B cell (primary cell): ENCODE measurements around the gene DCAF8L1. TPM values are rescaled to one million over a fixed set of nuclear protein-coding genes. Genes with fewer than 3 reads are reported as not detected.

Experiments used
- ATAC-seq: fragments of 200-7000 bp; cut with Tn5 transposase; one replicate; pipeline ENCODE4 v1.10.0; 2021; ENCODE audit warnings: low read depth, mild to moderate bottlenecking, moderate number of reproducible peaks, moderate library complexity
- CTCF ChIA-PET: fragments of 350-600 bp; sonication (Branson Sonifier 250); formaldehyde crosslinking; loops from one replicate; lab custom pipeline; 2021; ENCODE audit warnings: antibody characterized with exemption, inconsistent platforms; lab: Charles Lee
- POLR2A ChIA-PET: fragments of 350-600 bp; sonication (Branson Sonifier 250); formaldehyde crosslinking; loops from one replicate; lab custom pipeline; 2021; ENCODE audit warnings: antibody characterized with exemption; lab: Charles Lee
- DNase-seq: peaks from one replicate; pipeline ENCODE4 v3.0.0; 2013
- H2AFZ ChIP-seq: 2 replicates; pipeline ENCODE4 v1.6.1; 2012; ENCODE audit warnings: mild to moderate bottlenecking, low read depth, low read length; ENCODE audit not compliant: insufficient read depth, poor library complexity, severe bottlenecking
- H3K27ac ChIP-seq, 2 donors: 1 replicate in 1 of 2; 2 replicates in 1 of 2; pipeline ENCODE4 v1.5.1; 2012 to 2013; ENCODE audit warnings: low read length in 2 of 2, mild to moderate bottlenecking in 2 of 2, moderate library complexity in 1 of 2
- H3K27me3 ChIP-seq, 4 experiments: fragments of 200-600 bp in 1 of 4; sonication (generic) in 1 of 4; replicated peaks in 1 of 4; 1 replicate in 2 of 4; 2 replicates in 2 of 4; pipeline versions ENCODE4 v1.6.1 to v1.7.0; 2013 to 2016; ENCODE audit warnings: low read length in 3 of 4, mild to moderate bottlenecking in 2 of 4, mixed read lengths in 1 of 4, moderate library complexity in 1 of 4; ENCODE audit not compliant: insufficient read depth in 4 of 4, control insufficient read depth in 3 of 4; ENCODE audit errors: control extremely low read depth in 1 of 4
- H3K36me3 ChIP-seq, 2 experiments: replicated peaks in 1 of 2; 1 replicate in 1 of 2; 2 replicates in 1 of 2; pipeline versions ENCODE4 v1.6.1 to v1.7.1; 2013; ENCODE audit warnings: low read length in 1 of 2; ENCODE audit not compliant: insufficient read depth in 2 of 2, control insufficient read depth in 1 of 2; ENCODE audit errors: control extremely low read depth in 1 of 2, extremely low read depth in 1 of 2
- H3K4me1 ChIP-seq, 2 donors: fragments of 200-600 bp in 1 of 2; sonication (generic) in 1 of 2; 1 replicate in 1 of 2; 2 replicates in 1 of 2; pipeline versions ENCODE4 v1.5.1 to v1.6.1; 2013 to 2017; ENCODE audit warnings: low read length in 2 of 2; ENCODE audit not compliant: control insufficient read depth in 2 of 2, insufficient read depth in 2 of 2
- H3K4me2 ChIP-seq: replicated peaks from 2 replicates; pipeline ENCODE3; 2012; ENCODE audit warnings: mild to moderate bottlenecking, low read depth, low read length; ENCODE audit not compliant: poor library complexity, severe bottlenecking
- H3K4me3 ChIP-seq, 5 experiments: fragments of 200-600 bp in 1 of 5; sonication (generic) in 1 of 5; 1 replicate in 3 of 5; 2 replicates in 2 of 5; pipeline versions ENCODE4 v1.5.1 to v1.7.0; 2011 to 2016; ENCODE audit warnings: low read length in 4 of 5, mild to moderate bottlenecking in 4 of 5, low read depth in 2 of 5, control low read depth in 1 of 5, moderate library complexity in 1 of 5; ENCODE audit not compliant: insufficient read depth in 1 of 5; ENCODE audit errors: control extremely low read depth in 1 of 5, extremely low read depth in 1 of 5
- H3K79me2 ChIP-seq: fragments of 200-600 bp; sonication (generic); one replicate; pipeline ENCODE4 v1.6.0; 2016; ENCODE audit warnings: low read length; ENCODE audit not compliant: control insufficient read depth, insufficient read depth
- H3K9ac ChIP-seq: fragments of 200-600 bp; sonication (generic); 2 replicates; pipeline ENCODE4 v1.6.1; 2017; ENCODE audit warnings: mild to moderate bottlenecking, low read length, moderate library complexity
- H3K9me3 ChIP-seq, 3 donors: one replicate each; pipeline versions ENCODE4 v1.6.1 to v1.7.1; 2013; ENCODE audit warnings: low read length in 2 of 3; ENCODE audit not compliant: control insufficient read depth in 2 of 3, insufficient read depth in 1 of 3; ENCODE audit errors: control extremely low read depth in 1 of 3
- H4K20me1 ChIP-seq: 2 replicates; pipeline ENCODE4 v1.6.0; 2012; ENCODE audit warnings: mild to moderate bottlenecking, low read length; ENCODE audit not compliant: insufficient read depth, control insufficient read depth, poor library complexity, severe bottlenecking
- H3K27ac Mint-ChIP-seq: one replicate; pipeline ENCODE4 v1.8.0; 2021; ENCODE audit warnings: mixed read lengths
- H3K27me3 Mint-ChIP-seq: one replicate; pipeline ENCODE4 v1.8.0; 2021; ENCODE audit warnings: mixed read lengths
- H3K4me1 Mint-ChIP-seq: one replicate; pipeline ENCODE4 v1.8.0; 2021; ENCODE audit warnings: mixed read lengths
- H3K4me3 Mint-ChIP-seq: one replicate; pipeline ENCODE4 v1.8.0; 2021; ENCODE audit warnings: mixed read lengths
- H3K9me3 Mint-ChIP-seq: one replicate; pipeline ENCODE4 v1.8.0; 2022; ENCODE audit warnings: mixed read lengths; ENCODE audit not compliant: insufficient read depth
- CTCF ChIP-seq: fragments of 200-600 bp; IDR thresholded peaks from one replicate; pipeline ENCODE4 v1.8.0; 2022; ENCODE audit warnings: antibody characterized with exemption, mild to moderate bottlenecking
- EZH2 ChIP-seq: IDR thresholded peaks from 2 replicates; pipeline ENCODE4 v1.6.1; 2012; ENCODE audit warnings: borderline replicate concordance, low read depth, mild to moderate bottlenecking, moderate library complexity, low read length; ENCODE audit not compliant: insufficient read depth, poor library complexity, severe bottlenecking
- WGBS: methylation state at CpG from one replicate; pipeline ENCODE4 v1.1.5; 2013; ENCODE audit warnings: missing lambda C conversion rate; ENCODE audit not compliant: insufficient coverage; 5-methylcytosine and 5-hydroxymethylcytosine counted together
- intact Hi-C: fragments of 100-400 bp; cut with micrococcal nuclease; formaldehyde crosslinking; loops from one replicate; pipeline ENCODE4 v1.10.0; 2022
- polyA plus RNA-seq: library from polyadenylated mRNA; depleted of rRNA; stranded (reverse); fragments of >200 nt; gene quantifications from 2 replicates; pipeline ENCODE4 v1.2.3, GENCODE V29; 2012
- total RNA-seq, 2 donors: library from RNA; stranded (reverse); fragments of 120-200 nt in 1 of 2; gene quantifications; 1 replicate in 1 of 2; 2 replicates in 1 of 2; pipeline versions ENCODE4 v1.2.3 to v1.2.4, GENCODE V29; 2013 to 2022

DCAF8L1 gene
- total and polyA plus RNA-seq, 2 donors (not counting 1 experiment from before 2014, with no cell fraction given): not detected

DNA sequence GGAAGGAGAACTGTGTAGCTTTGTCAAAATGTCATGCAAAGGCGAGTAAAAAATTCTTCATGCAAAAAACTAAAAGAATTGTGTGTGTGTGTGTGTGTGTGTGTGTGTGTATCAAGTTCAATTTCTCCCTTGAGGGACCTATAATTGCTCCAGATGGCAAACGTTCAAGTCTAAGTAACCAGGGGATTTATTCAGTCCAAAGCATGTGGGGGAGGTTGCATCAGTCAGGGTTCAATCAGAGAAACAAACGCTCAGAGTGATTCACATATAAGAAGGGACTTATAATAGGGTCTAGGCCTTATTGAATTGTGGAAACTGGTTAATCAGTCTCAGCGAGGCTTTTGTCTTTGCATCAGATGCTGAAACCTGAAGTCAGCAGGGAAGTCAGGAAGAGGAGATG lies 5.0 kb downstream of the DCAF8L1 start:
- Histone ChIP-seq H3K27me3 (no peaks in the 10 kb centered on the region), H4K20me1 (no peaks in the 10 kb centered on the region), H3K36me3 (no peaks in the 10 kb centered on the region), H3K4me3 (no peak overlapping the region), H3K9ac (no peak overlapping the region), H2AFZ (no peak overlapping the region), H3K4me1 (no peaks in the 10 kb centered on the region), H3K79me2 (no peaks in the 10 kb centered on the region), H3K27ac (no peak overlapping the region), H3K4me2 (no peak overlapping the region), H3K9me3 (peaks cover 0 to 10% (median 0%) of the 10 kb centered on the region in 3 donors)
- DNase-seq (no peak), ATAC-seq (no peak)
- H3K4me1 Mint-ChIP-seq: no peaks in the 10 kb centered on the region
- no peaks in the 10 kb centered on the region for H3K9me3 Mint-ChIP-seq
- POLR2A ChIA-PET: no interaction called here
- no peaks in the 10 kb centered on the region for H3K27me3 Mint-ChIP-seq
- H3K4me3 Mint-ChIP-seq: no peak overlapping the region
- H3K27ac Mint-ChIP-seq: no peak overlapping the region
- CTCF ChIA-PET: no interaction called here
- no CpG with 5 or more reads among the region's 4 CpGs for WGBS
- intact Hi-C loops: no loop called here
- no peak for TF ChIP-seq EZH2
- TF ChIP-seq CTCF: no peak

- intact Hi-C loops: no loop called here
- Mint-ChIP-seq H3K4me3 (no peak overlapping the region), H3K27me3 (no peaks in the 10 kb centered on the region), H3K4me1 (no peaks in the 10 kb centered on the region), H3K27ac (no peak overlapping the region), H3K9me3 (no peaks in the 10 kb centered on the region)
- Histone ChIP-seq H3K4me1 (no peaks in the 10 kb centered on the region), H3K27ac (no peak overlapping the region), H3K27me3 (no peaks in the 10 kb centered on the region), H3K36me3 (no peaks in the 10 kb centered on the region), H3K79me2 (no peaks in the 10 kb centered on the region), H3K4me3 (no peak overlapping the region), H3K4me2 (no peak overlapping the region), H4K20me1 (no peaks in the 10 kb centered on the region), H3K9ac (no peak overlapping the region), H3K9me3 (no peaks in the 10 kb centered on the region), H2AFZ (no peak overlapping the region)
- ATAC-seq: no peak
- TF ChIP-seq CTCF (no peak), EZH2 (no peak)
- ChIA-PET CTCF (no interaction called here), POLR2A (no interaction called here)
- WGBS: no CpG with 5 or more reads among the region's 2 CpGs
- DNase-seq: no peak
Measured at GRCh38 chrX:27968878-27969277, 12.4 kb downstream of the DCAF8L1 start.
